NCI-H1930 (cell line): ENCODE measurements around the gene SGK2.

Experiments used
- DNase-seq, 2 experiments: peaks; one replicate each; lab custom pipeline; 2025; lab: John Stamatoyannopoulos, UW

Gene SGK2

DNA sequence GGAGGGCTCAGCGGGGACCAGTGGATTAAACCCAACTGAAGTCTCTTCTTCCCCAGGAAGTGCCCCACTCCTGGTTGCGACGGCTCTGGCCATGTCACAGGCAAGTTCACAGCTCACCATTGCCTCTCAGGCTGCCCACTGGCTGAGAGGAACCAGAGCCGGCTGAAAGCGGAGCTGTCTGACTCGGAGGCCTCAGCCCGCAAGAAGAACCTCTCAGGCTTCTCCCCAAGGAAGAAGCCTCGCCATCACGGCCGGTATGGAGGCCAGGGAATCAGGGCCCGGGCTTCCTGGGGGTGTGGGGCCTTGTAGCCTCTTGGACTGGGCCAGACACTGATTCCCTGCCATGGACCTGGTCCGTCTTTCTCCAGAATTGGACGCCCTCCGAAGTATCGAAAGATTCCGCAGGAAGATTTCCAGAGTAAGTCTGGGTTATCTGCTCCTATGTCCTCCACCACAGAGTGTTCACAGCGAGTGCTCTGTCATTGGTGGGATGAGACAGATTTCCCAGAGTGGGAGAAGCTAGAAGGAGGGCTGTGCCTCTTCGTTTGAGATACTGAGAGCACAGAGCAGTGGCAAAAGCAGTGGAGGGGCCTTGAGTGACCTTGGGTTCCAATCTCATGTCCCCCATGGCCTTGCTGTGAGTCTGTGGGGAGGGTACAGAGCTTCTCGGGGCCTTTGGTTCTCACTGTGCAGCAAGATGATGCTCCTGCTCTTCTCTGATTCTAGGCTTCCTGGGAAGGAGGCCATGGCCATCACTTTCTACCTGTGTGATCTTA lies 22.6 kb upstream of the SGK2 start:
- no peak for DNase-seq

DNA sequence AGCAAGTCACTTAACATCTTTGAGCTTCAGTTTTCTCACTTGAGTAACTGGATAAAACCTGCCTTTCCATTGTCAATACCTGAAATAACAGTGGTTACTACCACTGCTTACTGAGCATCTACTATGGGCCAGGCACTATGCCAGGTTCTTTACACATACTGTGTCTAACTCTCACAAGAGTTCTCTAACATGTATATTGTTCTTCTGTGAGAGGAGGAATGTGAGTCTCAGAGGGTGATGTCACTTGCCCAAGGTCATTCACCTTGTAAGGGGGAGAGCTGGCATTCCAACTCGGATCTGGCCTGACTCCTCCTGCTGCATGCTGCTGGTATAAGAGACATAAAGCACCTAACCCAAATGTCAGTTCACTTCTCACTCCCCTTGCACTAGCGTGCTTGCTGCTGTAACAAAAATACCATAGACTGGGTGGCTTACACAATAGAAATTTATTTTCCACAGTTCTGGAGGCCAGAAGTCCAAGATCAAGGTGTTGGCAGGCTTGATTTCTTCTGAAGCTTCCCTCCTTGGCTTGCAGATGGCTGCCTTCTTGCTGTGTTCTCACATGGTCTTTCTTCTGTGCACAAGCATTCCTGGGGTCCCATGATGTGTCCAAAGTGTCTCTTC lies 21.9 kb upstream of the SGK2 start:
- no peak for DNase-seq

DNA sequence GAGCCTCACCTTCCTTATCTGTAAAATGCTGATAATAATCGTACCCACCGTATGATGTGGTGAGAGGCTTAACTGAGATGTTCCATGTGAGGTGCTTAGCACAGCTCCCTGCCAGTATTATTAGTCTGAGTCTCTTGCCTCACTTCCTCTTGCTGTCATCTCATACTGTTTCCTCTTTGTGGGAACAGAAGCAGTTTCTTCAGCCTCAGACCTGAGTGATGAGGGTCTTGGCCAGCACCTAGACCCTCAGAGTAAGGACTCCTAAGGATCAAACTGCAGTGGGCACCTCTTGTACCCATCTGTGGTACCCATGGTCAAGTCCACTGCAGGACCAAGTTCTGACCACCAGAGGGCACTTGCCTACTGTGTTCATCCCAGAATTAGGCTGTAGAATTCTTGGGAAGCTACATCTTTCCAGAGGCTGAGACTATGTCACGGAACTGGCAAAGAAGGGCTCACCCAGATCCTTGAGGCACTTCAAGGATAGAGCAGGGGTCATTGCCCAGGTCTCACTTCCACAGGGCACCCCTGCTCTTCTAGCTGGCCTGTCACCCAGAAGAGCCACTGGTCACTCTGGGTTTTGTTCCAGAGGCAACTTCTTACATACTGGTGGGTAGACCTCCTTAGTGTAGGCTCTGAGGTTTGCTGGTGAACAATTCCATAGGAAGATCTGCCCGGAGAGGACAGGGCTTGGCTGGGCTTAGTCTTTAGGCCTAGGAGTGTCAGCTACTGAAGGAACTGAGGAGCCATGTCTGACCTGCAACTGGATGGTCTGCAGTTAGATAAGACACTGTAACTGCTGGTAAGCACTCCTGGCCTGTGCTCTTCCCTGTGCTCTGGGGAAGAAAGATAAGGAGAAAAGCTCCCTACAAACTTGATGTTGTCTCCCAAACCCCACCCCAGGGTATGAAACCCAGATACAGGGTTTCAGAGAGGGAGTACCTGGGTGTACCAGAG lies 20.6 kb upstream of the SGK2 start:
- DNase-seq, result peak in 1 of 2 experiments; percentile 37

DNA sequence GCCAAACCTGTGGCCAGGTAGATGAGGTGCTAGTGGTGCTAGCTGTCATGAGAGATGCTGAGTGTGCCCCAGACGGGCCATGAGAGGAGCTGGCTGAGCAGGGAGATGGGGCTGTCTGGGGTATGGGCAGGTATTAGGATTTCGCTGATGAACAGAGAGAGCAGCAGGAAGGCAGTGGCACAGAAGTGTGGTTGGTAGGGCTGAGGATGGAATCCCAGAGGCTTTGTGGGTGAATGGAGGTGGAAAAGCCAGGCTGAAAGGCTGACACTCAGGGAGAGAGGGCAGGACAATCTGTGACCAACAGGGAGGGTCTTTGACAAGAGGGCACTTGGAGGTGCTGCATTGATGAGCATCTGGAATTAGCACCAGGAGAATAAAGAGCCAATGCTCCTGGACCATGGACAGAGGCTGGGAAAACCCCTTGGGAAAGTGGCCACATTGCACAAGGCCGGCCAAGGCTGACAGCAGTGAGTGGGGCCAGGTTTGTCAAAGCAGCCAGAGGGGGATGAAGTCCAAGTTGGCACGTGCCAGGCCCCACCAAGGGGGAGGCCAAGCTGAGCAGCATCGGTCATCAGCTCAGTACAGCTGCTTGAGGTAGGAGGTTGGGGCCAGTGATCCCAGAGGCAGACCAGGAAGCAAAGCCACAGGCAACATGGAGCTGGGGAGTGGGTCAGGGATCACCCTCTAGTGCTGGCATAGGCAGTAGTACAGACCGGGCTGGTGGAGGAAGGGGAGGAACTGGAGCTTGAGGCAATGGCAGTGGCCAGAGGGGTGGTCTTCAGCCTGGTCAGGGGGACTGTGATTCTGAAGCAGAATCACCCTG lies 19.7 kb upstream of the SGK2 start:
- DNase-seq, result no peak

DNA sequence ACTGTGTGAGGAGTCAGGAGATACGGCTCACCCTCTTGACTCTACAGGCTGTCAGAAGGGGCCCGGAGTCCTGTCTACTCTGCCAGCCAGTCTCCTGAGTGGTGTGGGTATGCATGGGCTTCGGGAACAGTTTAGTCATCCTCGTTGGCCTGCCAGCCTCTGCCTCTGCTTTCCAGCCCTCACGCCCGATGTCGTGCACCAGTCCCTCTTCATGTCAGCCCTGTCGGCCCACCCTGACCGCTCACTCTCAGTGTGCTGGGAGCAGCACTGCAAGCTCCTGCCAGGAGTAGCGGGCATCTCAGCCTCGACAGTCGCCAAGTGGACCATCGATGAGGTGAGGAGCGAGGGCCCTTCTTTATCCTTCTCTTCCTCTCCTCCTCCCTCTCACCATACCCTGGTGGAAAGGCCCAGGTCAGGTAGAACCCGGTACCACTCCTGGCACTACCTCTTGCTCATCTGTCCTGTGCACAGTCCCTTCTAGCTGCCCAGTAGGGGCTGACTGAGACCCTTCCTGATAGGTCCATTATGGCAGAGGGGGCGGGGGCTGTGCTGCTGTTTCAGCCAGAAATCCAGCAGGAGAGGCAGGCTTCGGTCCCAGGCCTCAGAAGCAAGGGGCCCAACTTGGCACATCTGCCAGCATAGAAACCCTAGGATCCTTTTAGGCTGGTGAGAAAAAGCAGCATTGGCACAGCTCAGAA lies 18.7 kb upstream of the SGK2 start:
- DNase-seq, result no peak

DNA sequence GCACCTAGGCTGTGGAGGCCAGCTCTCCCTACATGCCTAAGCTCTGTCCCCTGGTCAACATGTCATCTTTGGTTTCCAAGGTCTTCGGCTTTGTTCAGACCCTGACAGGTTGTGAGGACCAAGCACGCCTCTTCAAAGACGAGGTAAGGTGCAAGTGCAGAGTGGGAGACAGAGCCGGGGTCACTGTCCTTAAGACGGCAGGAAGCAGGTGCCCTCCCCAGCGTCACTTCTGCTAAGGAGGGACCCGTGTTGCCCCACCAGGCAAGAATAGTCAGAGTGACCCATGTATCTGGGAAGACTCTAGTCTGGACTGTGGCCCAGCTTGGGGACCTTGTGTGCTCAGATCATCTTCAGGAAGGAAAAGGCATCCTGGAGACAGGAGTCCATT lies 18.2 kb upstream of the SGK2 start:
- DNase-seq, result no peak

DNA sequence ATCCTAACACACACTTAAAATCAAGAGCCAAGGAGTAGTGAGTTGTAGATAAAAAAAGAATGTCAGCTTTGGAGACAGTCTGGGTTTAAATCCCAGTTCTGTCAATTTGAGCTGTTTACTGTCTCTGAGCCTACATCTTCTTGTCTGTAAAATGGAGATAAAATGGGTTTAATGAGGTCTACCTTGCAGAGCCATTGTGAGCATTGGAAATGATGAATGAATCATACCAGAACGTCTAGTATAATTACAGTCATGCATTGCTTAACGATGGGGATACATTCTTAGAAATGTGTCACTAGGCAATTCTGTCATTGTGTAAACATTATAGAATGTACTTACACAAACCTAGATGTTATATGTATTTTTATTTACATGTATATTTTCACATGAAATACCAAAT lies 17.6 kb upstream of the SGK2 start:
- DNase-seq, result no peak

DNA sequence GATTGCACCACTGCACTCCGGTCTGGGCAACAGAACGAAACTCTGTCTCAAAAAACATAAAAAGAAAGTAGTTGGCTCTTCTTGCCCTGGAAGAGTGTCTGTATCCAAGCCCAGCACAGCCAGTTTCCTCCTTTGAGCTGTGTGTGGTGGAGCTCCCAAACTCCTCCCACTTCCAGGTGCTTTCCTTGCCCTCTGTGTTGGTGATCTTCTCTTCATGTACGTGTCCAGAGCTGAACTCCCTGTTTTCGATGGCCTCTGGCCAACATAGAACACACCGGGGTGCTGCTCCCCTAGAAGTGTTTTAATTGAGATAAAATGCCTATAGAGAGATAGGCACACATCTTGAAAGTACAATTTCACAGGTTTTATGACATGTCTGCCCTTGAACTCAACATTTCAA lies 16.7 kb upstream of the SGK2 start:
- DNase-seq, result no peak

DNA sequence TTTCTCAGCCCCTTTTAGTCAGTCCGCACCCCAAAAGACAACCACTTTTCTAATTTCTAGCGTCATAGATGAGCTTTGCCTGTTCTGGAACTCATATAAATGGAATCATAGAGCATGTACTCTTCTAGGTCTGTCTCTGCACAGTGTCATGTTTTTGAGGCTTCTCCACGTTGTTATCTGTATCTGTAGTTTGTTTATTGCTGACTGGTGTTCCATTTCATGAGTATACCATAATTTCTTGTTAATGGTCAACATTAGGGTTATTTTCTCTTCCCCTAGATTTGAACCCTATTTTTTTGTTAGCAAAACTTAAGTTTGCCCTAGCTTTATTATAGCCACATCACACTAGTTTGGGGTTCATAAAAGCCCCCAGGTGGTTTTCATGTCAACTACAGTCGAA lies 16.2 kb upstream of the SGK2 start:
- no peak for DNase-seq

DNA sequence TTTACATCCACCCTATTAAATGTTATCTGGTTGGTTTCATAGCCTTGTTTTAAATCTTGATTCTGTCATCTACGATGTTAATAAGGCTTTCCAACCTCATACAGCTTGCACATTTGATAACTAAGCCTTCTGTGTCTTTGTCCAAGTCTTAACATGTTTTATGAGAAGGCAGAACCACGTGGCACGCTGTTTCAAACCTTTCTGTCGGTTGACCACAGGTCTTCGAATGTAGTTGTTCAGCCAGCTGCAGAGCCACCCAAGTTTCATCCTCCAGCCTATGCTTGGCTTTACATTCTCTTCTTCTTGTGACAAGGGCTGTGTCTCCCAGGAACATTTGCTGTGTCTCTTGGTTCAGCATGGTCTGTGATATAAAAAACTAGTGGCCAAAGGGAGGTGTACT lies 15.7 kb upstream of the SGK2 start:
- no peak for DNase-seq

DNA sequence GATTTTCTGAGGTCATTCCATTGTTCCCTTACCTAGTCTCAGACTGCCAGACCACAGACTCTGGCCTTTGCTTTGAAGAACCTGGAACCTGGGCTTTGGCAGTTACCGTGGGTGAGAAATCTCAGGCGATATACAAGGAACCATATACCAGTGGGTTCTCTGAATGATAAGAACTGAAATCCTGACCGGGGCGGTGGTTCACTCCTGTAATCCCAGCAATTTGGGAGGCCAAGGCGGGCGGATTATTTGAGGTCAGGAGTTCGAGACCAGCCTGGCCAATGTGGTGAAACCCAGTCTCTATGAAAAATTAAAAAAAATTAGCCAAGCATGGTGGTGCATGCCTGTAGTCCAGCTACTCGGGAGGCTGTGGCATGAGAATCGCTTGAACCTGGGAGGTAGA lies 14.3 kb upstream of the SGK2 start:
- no peak for DNase-seq

DNA sequence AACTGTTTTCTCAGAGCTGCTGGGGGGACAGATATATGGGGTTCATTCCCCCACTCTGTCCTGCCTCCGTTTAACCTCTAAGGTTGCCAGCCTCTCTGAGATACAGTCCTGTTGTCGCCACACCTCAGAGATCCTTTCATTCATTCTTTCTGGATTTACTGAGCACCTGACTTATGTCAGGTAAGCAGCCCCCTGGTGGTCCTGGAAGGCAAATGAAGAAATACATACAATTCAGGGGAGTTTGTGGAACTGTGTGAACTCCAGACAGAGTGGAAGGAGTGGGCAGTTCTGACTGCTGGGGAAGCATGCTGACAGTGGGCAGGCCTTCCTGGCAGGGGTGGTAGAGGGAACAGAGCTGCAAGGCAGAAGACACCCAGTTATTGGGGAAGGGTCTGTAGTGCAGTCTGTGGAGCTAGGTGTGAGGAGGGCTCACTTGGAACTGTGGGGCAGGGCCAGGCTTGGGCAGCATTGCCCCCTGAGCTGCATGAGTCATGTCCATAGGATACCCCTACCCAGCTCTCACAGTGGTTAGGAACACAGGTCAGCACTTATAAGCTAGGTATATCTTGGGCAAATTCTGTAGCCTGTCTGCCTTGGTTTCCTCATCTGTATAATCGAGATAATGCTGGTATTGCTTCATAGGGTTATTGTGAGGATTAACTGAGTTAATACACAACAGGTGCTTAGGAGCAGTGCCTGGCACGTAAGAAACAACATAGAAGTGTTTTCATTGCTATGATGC lies 12.8 kb upstream of the SGK2 start:
- DNase-seq, result no peak

DNA sequence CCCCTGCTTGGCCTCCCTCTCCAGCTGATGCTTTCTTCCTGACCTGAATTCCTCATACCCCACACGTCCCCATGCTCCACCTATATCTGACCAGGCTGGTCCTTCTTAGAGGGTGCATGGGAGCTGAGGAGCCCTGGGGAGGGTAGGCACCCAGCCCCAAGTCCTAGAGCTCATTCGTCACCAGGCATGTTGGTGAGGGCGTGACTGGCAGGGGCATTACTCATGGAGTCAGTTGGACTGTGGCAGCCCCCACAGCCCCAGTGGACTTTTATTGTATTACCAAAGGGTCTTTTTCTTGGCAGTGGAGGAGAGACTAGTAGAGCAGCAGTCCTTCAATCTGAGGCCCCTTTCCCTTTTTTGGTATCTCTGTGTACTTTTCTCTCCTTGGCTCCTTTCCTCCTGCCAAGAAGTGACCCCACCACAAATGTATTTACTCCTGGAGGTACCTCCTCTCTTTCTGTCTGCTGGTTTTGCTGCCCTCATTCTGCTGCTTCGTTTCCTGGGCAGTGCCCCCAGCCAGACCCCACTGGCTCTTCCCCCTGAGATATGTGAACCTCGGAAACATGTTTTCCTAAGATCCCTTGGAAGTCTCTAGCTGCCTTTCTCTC lies 10.4 kb upstream of the SGK2 start:
- no peak for DNase-seq

DNA sequence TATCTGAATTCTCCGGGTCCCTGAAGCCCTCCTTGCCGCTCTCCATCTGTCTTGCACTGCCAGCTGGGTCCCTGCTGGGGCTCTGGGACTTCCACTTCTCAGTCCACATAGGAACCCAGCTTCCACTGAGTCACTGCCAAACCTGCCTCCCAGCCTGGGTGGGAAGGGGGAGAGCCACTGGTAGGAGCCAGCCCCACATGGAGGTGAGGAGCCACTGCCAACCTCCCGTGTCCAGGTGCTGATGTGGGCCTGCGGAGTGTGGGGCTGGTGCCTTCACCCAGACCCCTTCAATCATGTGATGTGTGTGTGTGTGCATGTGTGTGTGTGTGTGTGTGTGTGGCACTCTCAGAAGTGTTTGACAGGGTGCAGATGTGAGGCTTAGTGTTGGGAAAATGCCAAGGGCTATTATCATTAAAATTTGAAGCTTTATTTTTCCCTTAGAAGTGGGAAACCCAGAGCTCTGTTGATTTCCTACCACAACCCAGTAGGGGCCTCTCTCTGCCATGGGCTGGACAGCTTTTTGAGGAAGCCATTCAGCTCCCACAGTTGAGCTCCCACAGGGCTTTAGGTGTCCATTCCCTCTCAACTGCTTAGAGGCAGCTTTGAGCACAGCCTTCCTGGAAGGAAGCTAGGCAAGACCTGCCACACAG lies 9.3 kb upstream of the SGK2 start:
- DNase-seq, result no peak

DNA sequence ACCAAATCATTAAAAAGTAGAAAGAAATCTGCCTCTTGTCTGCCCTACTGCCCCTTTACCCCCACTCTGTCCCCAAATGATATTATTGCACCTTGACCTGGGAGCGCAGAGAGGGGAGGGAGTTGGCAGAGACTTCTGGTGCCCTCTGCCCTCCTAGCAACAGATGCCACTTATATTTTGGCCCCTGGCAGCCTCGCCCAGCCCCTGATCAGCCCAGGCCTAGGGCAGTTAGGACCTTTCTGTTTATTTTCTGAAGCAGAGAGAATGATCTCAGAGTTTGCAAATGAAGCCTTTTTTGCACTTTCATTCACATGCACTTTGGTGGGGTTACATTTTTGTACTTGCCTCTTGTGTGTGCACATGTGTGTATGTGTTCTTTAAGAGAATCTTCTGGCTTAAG lies 8.4 kb upstream of the SGK2 start:
- DNase-seq, result no peak

DNA sequence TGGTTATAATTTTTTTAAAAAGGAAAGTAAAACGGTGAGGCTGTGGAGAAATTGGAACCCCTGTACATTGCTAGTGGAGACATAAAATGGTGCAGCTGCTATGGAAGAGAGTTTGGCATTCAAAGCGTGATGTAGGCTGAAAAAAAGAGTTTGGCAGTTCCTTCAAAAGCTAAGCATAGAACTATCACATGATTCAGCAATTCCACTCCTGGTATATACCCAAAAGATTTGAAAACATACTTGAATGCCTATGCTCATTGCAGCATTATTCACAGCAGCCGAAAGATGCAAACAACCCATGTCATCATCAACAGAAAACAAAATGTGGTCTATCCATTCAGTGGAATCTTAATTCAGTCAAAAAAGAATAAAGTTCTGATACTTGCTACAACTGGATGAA lies 4.5 kb upstream of the SGK2 start:
- DNase-seq, result no peak

DNA sequence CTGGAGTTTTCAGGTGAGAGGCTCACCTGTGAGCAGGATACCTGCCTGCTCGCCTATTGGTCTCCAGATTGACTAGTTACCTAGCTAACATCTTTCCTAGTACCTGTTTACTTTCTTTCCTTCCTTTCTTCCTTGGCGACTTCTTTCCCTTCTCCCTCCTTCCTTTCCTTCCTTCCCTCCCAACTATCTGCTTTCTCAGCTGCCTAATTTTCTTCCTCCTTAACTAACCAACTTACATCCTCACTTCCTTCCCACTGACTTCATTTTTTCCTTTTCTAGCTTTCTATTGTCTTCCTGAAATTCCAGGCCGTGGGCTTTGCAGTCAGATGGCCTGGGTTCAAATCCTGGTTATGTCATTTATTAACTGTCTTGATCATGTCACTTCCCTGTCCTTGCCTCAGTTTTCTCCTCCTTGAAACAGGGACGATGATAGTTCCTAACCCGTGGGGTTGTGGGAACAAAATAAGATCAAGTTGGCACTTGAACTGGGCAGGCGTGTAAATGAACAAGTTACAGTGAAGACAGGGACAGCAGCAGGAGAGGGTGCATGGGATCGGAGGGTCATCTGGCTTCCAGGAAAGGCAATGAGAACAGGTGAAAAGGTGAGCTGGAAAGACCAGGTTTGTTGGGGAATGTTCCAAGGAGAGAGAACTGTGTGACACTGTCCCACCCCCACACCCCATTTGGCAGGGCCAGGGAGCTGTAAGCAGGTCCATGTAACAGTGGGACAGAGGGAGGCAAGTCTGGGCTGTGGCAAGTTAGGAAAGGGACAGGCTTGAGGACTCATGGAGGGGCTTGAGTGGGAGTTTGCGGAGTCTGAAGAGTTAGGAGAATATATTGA lies 540 bp downstream of the SGK2 start:
- DNase-seq, result no peak

DNA sequence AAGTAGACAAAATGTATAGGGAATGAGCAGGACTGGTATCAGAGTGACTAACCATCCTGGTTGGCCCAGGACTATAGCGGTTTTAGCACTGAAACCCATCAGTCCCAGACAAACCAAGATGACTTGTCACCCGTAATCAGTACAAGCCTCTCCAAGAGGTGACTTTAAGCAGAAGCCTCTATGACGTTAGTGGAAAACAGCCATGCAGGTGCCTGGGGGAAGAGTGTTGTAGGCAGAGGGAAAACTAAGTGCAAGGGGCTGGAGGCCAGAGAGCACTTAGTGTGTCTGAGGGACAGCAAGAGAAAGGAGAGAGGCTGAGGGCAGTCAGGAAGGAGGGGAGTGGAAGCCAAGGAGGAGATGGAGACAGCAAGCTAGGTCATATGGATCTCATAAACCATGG lies 2.1 kb downstream of the SGK2 start:
- DNase-seq, result no peak

DNA sequence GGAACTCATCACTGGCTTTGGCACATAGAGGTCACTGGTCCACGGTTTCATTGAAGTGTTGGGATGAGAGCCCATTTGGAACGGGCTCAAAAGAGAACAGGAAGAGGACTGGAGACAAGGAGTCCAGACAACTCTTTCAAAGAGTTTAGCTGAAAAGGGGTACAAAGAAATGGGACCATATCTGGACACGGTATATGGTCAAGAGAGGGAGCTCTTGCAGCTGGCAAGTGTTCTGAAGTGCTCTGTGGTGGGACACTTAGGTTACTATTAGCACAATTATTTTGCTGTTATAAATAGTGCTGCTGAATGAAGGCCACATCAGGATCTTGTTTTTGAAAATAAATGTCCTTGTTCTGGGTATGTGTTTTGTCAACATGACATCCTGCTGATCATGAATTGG lies 4.6 kb downstream of the SGK2 start:
- DNase-seq, result no peak
